WTC11 (cell line): Measurements from ENCODE around the gene TRIP12. TPM values are rescaled to one million over a fixed set of nuclear protein-coding genes. Genes with fewer than 3 reads are reported as not detected.

Experiments used
- ATAC-seq: fragments of 200-7000 bp; cut with Tn5 transposase; 2 replicates; pipeline ENCODE4 v1.10.0; 2021; ENCODE audit warnings: mild to moderate bottlenecking, moderate library complexity
- CTCF ChIA-PET: fragments of 300-600 bp; sonication (Branson Sonifier 250); formaldehyde crosslinking; loops from one replicate; lab custom pipeline; 2021; ENCODE audit warnings: antibody characterized with exemption; lab: Charles Lee
- POLR2A ChIA-PET: fragments of 350-600 bp; sonication (Branson Sonifier 250); formaldehyde crosslinking; loops from one replicate; lab custom pipeline; 2021; ENCODE audit warnings: antibody characterized with exemption; lab: Charles Lee
- DNase-seq: peaks from one replicate; pipeline ENCODE4 v3.0.0; 2021; ENCODE audit warnings: low spot score
- H3K27ac Mint-ChIP-seq: 2 replicates; pipeline ENCODE4 v1.8.0; 2021; ENCODE audit warnings: mixed read lengths
- H3K27me3 Mint-ChIP-seq: 2 replicates; pipeline ENCODE4 v1.8.0; 2021; ENCODE audit warnings: low read depth, mild to moderate bottlenecking, moderate library complexity, mixed read lengths
- H3K36me3 Mint-ChIP-seq: 2 replicates; pipeline ENCODE4 v1.8.0; 2021; ENCODE audit warnings: mixed read lengths
- H3K4me1 Mint-ChIP-seq: 2 replicates; pipeline ENCODE4 v1.8.0; 2022; ENCODE audit warnings: mixed read lengths
- H3K4me3 Mint-ChIP-seq: 2 replicates; pipeline ENCODE4 v1.8.0; 2021; ENCODE audit warnings: mild to moderate bottlenecking, moderate library complexity, mixed read lengths
- H3K9me3 Mint-ChIP-seq: 2 replicates; pipeline ENCODE4 v1.8.0; 2021; ENCODE audit warnings: mixed read lengths
- CREM ChIP-seq: sonication (generic); formaldehyde crosslinking; IDR thresholded peaks from 2 replicates; pipeline ENCODE4 v1.8.1; 2022; ENCODE audit warnings: mild to moderate bottlenecking, missing genetic modification reagents, moderate library complexity
- EMX1 ChIP-seq: fragments of 250-450 bp; sonication (Bioruptor Pico); IDR thresholded peaks from 2 replicates; pipeline ENCODE4 v1.8.0; 2021; ENCODE audit warnings: mild to moderate bottlenecking
- FOXJ3 ChIP-seq: sonication (generic); formaldehyde crosslinking; IDR thresholded peaks from 2 replicates; pipeline ENCODE4 v1.9.0; 2021; ENCODE audit warnings: missing genetic modification reagents, mild to moderate bottlenecking, borderline replicate concordance
- FOXP1 ChIP-seq: sonication (generic); formaldehyde crosslinking; IDR thresholded peaks from 2 replicates; pipeline ENCODE4 v1.8.0; 2022; ENCODE audit warnings: missing genetic modification reagents, mild to moderate bottlenecking, moderate library complexity, borderline replicate concordance
- NFYB ChIP-seq: sonication (generic); formaldehyde crosslinking; conservative IDR thresholded peaks from 2 replicates; pipeline ENCODE4 v1.8.0; 2022; ENCODE audit warnings: low read depth, missing genetic modification reagents
- NR1H2 ChIP-seq: sonication (generic); formaldehyde crosslinking; IDR thresholded peaks from 2 replicates; pipeline ENCODE4 v1.9.0; 2021; ENCODE audit warnings: mild to moderate bottlenecking, moderate library complexity, missing genetic modification reagents
- NR3C1 ChIP-seq: sonication (generic); formaldehyde crosslinking; conservative IDR thresholded peaks from 2 replicates; pipeline ENCODE4 v1.8.1; 2023; ENCODE audit warnings: low read depth, mild to moderate bottlenecking, missing genetic modification reagents
- RORB ChIP-seq: fragments of 250-450 bp; sonication (Bioruptor Pico); IDR thresholded peaks from 2 replicates; pipeline ENCODE4 v1.9.0; 2021; ENCODE audit warnings: mild to moderate bottlenecking
- SP1 ChIP-seq: sonication (generic); formaldehyde crosslinking; conservative IDR thresholded peaks from 2 replicates; pipeline ENCODE4 v1.8.1; 2022; ENCODE audit warnings: missing genetic modification reagents
- ZBTB21 ChIP-seq: sonication (generic); formaldehyde crosslinking; IDR thresholded peaks from 2 replicates; pipeline ENCODE4 v1.8.1; 2023; ENCODE audit warnings: mild to moderate bottlenecking, missing genetic modification reagents, borderline replicate concordance
- ZNF671 ChIP-seq: fragments of 250-450 bp; sonication (Bioruptor Pico); IDR thresholded peaks from 2 replicates; pipeline ENCODE4 v1.8.0; 2021; ENCODE audit warnings: mild to moderate bottlenecking
- total RNA-seq: library from RNA; stranded (reverse); gene quantifications from 3 replicates; pipeline ENCODE4 v1.2.3, GENCODE V29; 2021
- TF ChIP-seq, protein P1 (sequence below): sonication (generic); formaldehyde crosslinking; conservative IDR thresholded peaks from 2 replicates; pipeline ENCODE4 v1.8.1; 2023; ENCODE audit warnings: mild to moderate bottlenecking, low read depth, missing genetic modification reagents, moderate library complexity
- TF ChIP-seq, protein P2 (sequence below): sonication (generic); formaldehyde crosslinking; IDR thresholded peaks from 2 replicates; pipeline ENCODE4 v1.8.0; 2022; ENCODE audit warnings: mild to moderate bottlenecking, missing genetic modification reagents
- TF ChIP-seq, protein P3 (sequence below): fragments of 250-450 bp; sonication (Bioruptor Pico); IDR thresholded peaks from 2 replicates; pipeline ENCODE4 v1.8.0; 2021; ENCODE audit warnings: mild to moderate bottlenecking
- TF ChIP-seq, protein P4 (sequence below): sonication (generic); formaldehyde crosslinking; IDR thresholded peaks from 2 replicates; pipeline ENCODE4 v1.8.1; 2023; ENCODE audit warnings: mild to moderate bottlenecking, missing genetic modification reagents
- TF ChIP-seq, protein P5 (sequence below): sonication (generic); formaldehyde crosslinking; IDR thresholded peaks from 2 replicates; pipeline ENCODE4 v1.8.1; 2023; ENCODE audit warnings: mild to moderate bottlenecking, missing genetic modification reagents, moderate library complexity

Gene TRIP12
- total RNA-seq, 1 experiment from 2014 or later = 149 TPM

DNA sequence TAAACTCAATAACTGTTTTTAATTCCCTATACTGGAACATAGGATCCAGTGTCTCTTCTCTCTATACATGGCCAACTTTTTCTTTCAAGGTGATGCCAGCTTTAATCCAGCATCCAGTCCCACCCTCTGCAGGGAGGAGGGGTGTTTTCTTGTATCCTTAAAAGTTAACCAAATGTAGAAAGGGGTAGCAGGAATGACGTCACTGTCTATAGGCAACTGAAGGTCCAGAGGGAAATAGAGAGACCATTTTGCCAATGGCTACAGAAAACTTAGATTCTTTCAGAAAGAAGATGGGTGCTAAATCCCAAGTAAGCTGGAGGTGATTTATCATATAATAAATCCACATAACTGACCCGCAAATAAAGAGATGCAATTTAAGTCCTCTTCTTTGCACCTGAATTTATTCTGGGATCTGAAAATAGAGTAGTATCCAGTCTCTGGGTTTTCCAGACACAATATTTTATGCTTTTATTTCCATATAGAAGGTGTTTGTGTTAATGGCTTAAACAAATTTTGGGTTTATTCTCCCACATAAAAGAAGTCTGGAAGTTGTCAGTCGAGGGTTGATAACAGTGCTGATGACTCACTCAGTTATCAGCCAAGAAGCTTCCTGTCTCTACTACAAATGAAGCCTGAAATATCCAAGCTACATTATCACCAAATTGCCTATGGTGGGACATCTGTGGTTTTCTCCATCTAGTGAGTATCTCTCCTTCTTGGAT, 201.7 kb downstream of the TRIP12 start:
- H3K4me3 Mint-ChIP-seq = no peak overlapping the region
- ChIA-PET CTCF (no interaction called here), POLR2A (no interaction called here)
- ATAC-seq = no peak
- no peak for DNase-seq
- H3K27ac Mint-ChIP-seq = no peak overlapping the region
- H3K9me3 Mint-ChIP-seq = no peaks in the 10 kb centered on the region
- H3K4me1 Mint-ChIP-seq = peaks cover 8% of the 10 kb centered on the region
- no peak for TF ChIP-seq ZNF671 (CRISPR knock-in tag)
- TF ChIP-seq NFYB (CRISPR knock-in tag) = no peak
- peaks cover 29% of the 10 kb centered on the region for H3K27me3 Mint-ChIP-seq
- no peaks in the 10 kb centered on the region for H3K36me3 Mint-ChIP-seq

DNA sequence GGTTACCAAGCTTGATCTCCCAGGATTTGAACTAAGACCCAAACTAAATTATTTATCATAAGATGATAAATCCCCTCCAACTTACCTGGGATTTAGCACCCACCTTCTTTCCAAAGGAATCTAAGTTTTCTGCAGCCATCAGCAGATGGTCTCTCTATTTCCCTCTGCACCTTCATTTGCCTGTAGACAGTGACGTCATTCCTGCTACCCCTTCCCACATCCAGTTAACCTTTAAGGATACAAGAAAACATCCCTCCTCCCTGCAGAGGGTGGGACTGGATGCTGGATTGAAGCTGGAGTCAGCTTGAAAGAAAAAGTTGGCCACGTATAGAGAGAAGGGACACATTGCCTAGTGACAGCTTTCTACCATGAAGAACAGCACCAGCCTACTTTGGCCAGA, 203.8 kb downstream of the TRIP12 start:
- ChIA-PET POLR2A (no interaction called here), CTCF (no interaction called here)
- H3K27ac Mint-ChIP-seq = no peak overlapping the region
- no peaks in the 10 kb centered on the region for H3K9me3 Mint-ChIP-seq
- no peak for ATAC-seq
- H3K36me3 Mint-ChIP-seq = no peaks in the 10 kb centered on the region
- no peak for DNase-seq
- H3K4me3 Mint-ChIP-seq = no peak overlapping the region
- TF ChIP-seq SP1 (no peak), NR1H2 (CRISPR knock-in tag) (no peak), RORB (CRISPR knock-in tag) (no peak), EMX1 (CRISPR knock-in tag) (no peak), ZBTB21 (CRISPR knock-in tag) (no peak), FOXJ3 (CRISPR knock-in tag) (no peak), FOXP1 (CRISPR knock-in tag) (no peak), CREM (CRISPR knock-in tag) (no peak), NR3C1 (CRISPR knock-in tag) (no peak)
- TF ChIP-seq, protein P1, sequence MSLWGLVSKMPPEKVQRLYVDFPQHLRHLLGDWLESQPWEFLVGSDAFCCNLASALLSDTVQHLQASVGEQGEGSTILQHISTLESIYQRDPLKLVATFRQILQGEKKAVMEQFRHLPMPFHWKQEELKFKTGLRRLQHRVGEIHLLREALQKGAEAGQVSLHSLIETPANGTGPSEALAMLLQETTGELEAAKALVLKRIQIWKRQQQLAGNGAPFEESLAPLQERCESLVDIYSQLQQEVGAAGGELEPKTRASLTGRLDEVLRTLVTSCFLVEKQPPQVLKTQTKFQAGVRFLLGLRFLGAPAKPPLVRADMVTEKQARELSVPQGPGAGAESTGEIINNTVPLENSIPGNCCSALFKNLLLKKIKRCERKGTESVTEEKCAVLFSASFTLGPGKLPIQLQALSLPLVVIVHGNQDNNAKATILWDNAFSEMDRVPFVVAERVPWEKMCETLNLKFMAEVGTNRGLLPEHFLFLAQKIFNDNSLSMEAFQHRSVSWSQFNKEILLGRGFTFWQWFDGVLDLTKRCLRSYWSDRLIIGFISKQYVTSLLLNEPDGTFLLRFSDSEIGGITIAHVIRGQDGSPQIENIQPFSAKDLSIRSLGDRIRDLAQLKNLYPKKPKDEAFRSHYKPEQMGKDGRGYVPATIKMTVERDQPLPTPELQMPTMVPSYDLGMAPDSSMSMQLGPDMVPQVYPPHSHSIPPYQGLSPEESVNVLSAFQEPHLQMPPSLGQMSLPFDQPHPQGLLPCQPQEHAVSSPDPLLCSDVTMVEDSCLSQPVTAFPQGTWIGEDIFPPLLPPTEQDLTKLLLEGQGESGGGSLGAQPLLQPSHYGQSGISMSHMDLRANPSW (CRISPR knock-in tag) = no peak
- TF ChIP-seq, protein P2, sequence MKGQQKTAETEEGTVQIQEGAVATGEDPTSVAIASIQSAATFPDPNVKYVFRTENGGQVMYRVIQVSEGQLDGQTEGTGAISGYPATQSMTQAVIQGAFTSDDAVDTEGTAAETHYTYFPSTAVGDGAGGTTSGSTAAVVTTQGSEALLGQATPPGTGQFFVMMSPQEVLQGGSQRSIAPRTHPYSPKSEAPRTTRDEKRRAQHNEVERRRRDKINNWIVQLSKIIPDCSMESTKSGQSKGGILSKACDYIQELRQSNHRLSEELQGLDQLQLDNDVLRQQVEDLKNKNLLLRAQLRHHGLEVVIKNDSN (CRISPR knock-in tag) = no peak
- TF ChIP-seq, protein P3, sequence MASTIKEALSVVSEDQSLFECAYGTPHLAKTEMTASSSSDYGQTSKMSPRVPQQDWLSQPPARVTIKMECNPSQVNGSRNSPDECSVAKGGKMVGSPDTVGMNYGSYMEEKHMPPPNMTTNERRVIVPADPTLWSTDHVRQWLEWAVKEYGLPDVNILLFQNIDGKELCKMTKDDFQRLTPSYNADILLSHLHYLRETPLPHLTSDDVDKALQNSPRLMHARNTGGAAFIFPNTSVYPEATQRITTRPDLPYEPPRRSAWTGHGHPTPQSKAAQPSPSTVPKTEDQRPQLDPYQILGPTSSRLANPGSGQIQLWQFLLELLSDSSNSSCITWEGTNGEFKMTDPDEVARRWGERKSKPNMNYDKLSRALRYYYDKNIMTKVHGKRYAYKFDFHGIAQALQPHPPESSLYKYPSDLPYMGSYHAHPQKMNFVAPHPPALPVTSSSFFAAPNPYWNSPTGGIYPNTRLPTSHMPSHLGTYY (CRISPR knock-in tag) = no peak
- TF ChIP-seq, protein P4, sequence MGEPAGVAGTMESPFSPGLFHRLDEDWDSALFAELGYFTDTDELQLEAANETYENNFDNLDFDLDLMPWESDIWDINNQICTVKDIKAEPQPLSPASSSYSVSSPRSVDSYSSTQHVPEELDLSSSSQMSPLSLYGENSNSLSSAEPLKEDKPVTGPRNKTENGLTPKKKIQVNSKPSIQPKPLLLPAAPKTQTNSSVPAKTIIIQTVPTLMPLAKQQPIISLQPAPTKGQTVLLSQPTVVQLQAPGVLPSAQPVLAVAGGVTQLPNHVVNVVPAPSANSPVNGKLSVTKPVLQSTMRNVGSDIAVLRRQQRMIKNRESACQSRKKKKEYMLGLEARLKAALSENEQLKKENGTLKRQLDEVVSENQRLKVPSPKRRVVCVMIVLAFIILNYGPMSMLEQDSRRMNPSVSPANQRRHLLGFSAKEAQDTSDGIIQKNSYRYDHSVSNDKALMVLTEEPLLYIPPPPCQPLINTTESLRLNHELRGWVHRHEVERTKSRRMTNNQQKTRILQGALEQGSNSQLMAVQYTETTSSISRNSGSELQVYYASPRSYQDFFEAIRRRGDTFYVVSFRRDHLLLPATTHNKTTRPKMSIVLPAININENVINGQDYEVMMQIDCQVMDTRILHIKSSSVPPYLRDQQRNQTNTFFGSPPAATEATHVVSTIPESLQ (CRISPR knock-in tag) = no peak
- TF ChIP-seq, protein P5, sequence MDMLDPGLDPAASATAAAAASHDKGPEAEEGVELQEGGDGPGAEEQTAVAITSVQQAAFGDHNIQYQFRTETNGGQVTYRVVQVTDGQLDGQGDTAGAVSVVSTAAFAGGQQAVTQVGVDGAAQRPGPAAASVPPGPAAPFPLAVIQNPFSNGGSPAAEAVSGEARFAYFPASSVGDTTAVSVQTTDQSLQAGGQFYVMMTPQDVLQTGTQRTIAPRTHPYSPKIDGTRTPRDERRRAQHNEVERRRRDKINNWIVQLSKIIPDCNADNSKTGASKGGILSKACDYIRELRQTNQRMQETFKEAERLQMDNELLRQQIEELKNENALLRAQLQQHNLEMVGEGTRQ (CRISPR knock-in tag) = no peak
- peaks cover 36% of the 10 kb centered on the region for H3K27me3 Mint-ChIP-seq
- peaks cover 12% of the 10 kb centered on the region for H3K4me1 Mint-ChIP-seq
